Activated CD4-positive, alpha-beta memory T cell treated with anti-CD3 and anti-CD28 coated beads for 36 hours (primary cell): ENCODE results near the gene CBFA2T3. TPM values are rescaled to one million over a fixed set of nuclear protein-coding genes. Genes with fewer than 3 reads are reported as not detected.

Experiments used
- CTCF ChIA-PET: fragments of 350-600 bp; sonication (Branson Sonifier 250); formaldehyde crosslinking; loops from one replicate; lab custom pipeline; 2021; ENCODE audit warnings: antibody characterized with exemption, inconsistent platforms; lab: Charles Lee
- POLR2A ChIA-PET: fragments of 350-600 bp; sonication (Branson Sonifier 250); formaldehyde crosslinking; loops from one replicate; lab custom pipeline; 2021; ENCODE audit warnings: antibody characterized with exemption; lab: Charles Lee
- DNase-seq: peaks from one replicate; pipeline ENCODE4 v3.0.0-alpha.2; 2020
- H3K27ac Mint-ChIP-seq: one replicate; pipeline ENCODE4 v1.8.0; 2021; ENCODE audit warnings: mixed read lengths
- H3K27me3 Mint-ChIP-seq: one replicate; pipeline ENCODE4 v1.8.0; 2021; ENCODE audit warnings: mixed read lengths
- H3K36me3 Mint-ChIP-seq: one replicate; pipeline ENCODE4 v1.8.0; 2021; ENCODE audit warnings: mixed read lengths
- H3K4me1 Mint-ChIP-seq: one replicate; pipeline ENCODE4 v1.8.0; 2021; ENCODE audit warnings: low read depth, mixed read lengths
- H3K4me3 Mint-ChIP-seq: one replicate; pipeline ENCODE4 v1.8.0; 2021; ENCODE audit warnings: mild to moderate bottlenecking, mixed read lengths
- H3K9me3 Mint-ChIP-seq: one replicate; pipeline ENCODE4 v1.8.0; 2021; ENCODE audit warnings: mixed read lengths
- intact Hi-C: fragments of 100-400 bp; cut with micrococcal nuclease; formaldehyde crosslinking; loops from one replicate; pipeline ENCODE4 v1.15.1; 2023
- total RNA-seq, 2 experiments: library from RNA; stranded (reverse); gene quantifications; one replicate each; pipeline ENCODE4 v1.2.3, GENCODE V29; 2021

Gene CBFA2T3
- total RNA-seq, 2 experiments from 2014 or later: 0.12 TPM; not detected in 1

DNA sequence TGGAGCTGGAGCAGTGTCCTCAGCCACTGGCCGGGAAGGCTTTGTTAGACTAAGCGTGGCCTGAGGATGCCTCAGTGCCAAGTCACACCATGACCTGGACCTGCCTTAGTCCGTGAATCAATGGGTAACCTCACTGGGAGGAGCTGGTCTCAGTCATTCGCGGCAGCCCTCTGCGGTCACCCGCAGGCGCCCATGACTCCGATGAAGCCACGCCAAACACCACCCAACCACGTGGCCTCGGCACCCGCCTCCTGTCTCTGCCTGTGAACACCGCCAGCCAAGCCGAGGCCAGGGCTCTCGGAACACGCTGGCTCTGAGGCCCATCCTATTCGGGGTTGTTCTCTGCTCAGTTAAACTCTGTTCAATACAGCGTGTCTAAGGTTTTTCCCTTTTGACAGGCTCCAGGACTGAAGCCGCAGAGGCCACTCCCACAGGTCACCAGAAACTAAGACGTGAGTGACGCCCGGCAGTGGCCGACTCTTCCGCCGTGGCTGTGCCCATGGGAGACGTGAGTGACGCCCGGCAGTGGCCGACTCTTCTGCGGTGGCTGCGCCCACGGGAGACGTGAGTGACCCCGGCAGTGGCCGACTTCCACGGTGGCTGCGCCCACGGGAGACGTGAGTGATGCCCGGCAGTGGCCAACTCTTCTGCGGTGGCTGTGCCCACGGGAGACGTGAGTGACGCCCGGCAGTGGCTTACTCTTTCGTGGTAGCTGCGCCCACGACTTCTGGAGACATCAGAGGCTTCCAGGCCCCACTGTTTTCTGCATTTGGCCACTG lies 93.7 kb downstream of the CBFA2T3 start:
- no peak for DNase-seq
- Mint-ChIP-seq H3K36me3 (no peaks in the 10 kb centered on the region), H3K4me1 (no peaks in the 10 kb centered on the region), H3K4me3 (no peak overlapping the region), H3K27ac (no peak overlapping the region), H3K9me3 (no peaks in the 10 kb centered on the region), H3K27me3 (no peaks in the 10 kb centered on the region)
- intact Hi-C loops: no loop called here
- CTCF ChIA-PET: no interaction called here
- POLR2A ChIA-PET: no interaction called here

DNA sequence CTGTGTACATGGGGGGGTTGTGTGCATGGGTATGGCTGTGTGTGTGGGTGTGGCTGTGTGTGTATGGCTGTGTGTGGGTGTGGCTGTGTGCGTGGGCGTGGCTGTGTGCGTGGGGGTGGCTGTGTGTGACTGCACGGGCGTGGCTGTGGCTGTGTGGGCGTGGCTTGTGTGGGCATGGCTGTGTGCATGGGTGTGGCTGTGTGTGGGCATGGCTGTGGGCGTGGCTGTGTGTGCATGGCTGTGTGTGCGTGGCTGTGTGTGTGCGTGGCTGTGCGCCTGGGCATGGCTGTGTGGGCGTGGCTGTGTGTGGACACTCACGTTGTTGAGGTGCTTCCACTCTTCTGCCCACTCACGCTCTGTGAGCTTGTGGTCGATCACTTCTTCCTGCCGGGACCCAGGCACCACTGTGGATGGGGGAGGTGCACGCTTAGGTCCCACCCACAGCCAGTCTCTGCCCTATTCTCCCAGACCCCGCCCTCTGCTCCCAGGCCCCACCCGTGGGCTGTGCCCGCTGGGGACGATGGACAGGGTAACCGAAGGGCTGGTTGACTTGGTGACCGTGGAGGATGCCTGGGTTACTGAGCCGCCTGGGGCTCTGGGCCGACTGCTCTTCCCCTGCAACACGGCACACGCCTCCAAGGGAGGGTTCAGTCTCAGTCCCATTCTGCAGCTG lies 94.5 kb downstream of the CBFA2T3 start:
- ChIA-PET CTCF (no interaction called here), POLR2A (no interaction called here)
- Mint-ChIP-seq H3K4me1 (no peaks in the 10 kb centered on the region), H3K36me3 (no peaks in the 10 kb centered on the region), H3K27ac (no peak overlapping the region), H3K9me3 (no peaks in the 10 kb centered on the region), H3K27me3 (no peaks in the 10 kb centered on the region), H3K4me3 (no peak overlapping the region)
- no peak for DNase-seq
- intact Hi-C loops: no loop called here

DNA sequence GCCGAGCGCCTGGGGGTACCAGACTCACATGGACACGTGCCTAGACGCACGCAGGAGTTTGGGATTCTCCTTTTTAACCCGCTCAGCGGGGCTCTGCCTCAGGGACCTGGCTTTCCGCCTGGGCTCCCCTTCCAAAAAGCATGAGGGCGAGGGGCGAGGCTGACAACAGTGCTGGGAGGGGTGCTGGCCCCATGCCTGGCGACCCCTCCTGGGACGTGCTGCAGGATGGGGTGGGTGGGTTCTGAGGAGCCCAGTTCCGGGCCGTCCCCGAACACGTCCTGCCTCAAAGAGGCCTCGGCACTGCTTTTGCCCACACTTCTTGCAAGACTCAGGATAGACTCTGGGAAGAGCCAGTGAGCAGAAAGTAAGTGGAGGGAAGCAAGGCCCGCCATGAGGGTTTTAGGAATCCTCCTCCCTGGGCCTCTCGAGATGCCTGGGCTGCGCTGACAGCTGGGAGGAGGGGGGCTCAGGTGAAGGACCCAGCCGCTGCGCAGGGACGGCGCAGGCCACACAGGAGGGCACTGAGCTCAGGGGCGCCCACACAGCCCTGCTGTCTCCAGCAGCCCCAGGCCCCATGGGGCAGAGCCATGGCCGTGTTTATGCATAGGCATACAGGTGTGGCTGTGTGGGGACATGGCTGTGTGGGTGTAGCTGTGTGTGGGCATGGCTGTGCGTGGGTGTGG lies 95.2 kb downstream of the CBFA2T3 start:
- Mint-ChIP-seq H3K9me3 (no peaks in the 10 kb centered on the region), H3K4me3 (no peak overlapping the region), H3K4me1 (no peaks in the 10 kb centered on the region), H3K27ac (no peak overlapping the region), H3K27me3 (no peaks in the 10 kb centered on the region), H3K36me3 (no peaks in the 10 kb centered on the region)
- intact Hi-C loops: no loop called here
- ChIA-PET CTCF (no interaction called here), POLR2A (no interaction called here)
- DNase-seq: no peak

DNA sequence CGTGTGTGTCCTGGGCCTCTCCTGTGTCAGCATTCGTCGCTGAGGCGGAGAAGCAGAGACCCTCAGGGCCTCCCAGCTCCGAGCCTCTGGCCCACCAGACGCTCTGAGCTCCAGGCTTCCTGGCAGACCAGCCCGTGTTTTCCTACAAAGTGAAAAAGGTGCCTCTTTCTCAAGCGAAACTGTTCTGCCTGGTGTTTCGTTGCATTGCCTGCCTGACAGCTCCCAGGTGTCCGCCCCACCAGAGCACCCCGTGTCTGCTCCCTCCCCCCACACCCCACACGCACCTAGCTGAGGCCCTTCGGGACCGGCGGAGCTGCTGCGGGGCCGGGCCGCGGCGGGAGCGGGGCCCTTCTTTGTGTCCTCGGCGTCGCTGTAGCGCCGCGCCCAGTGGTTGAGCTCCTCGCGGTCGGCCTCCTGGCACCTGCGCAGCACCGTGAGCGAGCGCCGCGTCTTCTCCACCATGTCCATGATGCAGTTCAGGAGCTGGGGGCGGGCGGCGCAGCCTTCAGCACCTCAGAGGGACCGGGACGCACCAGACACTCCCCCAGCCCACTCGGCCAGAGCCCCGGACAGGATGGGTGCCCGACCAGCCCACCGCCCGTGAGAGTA lies 95.9 kb downstream of the CBFA2T3 start:
- H3K4me3 Mint-ChIP-seq: no peak overlapping the region
- CTCF ChIA-PET: no interaction called here
- H3K4me1 Mint-ChIP-seq: no peaks in the 10 kb centered on the region
- POLR2A ChIA-PET: no interaction called here
- H3K27ac Mint-ChIP-seq: no peak overlapping the region
- no peak for DNase-seq
- H3K9me3 Mint-ChIP-seq: no peaks in the 10 kb centered on the region
- intact Hi-C loops: no loop called here
- H3K36me3 Mint-ChIP-seq: no peaks in the 10 kb centered on the region
- H3K27me3 Mint-ChIP-seq: no peaks in the 10 kb centered on the region

DNA sequence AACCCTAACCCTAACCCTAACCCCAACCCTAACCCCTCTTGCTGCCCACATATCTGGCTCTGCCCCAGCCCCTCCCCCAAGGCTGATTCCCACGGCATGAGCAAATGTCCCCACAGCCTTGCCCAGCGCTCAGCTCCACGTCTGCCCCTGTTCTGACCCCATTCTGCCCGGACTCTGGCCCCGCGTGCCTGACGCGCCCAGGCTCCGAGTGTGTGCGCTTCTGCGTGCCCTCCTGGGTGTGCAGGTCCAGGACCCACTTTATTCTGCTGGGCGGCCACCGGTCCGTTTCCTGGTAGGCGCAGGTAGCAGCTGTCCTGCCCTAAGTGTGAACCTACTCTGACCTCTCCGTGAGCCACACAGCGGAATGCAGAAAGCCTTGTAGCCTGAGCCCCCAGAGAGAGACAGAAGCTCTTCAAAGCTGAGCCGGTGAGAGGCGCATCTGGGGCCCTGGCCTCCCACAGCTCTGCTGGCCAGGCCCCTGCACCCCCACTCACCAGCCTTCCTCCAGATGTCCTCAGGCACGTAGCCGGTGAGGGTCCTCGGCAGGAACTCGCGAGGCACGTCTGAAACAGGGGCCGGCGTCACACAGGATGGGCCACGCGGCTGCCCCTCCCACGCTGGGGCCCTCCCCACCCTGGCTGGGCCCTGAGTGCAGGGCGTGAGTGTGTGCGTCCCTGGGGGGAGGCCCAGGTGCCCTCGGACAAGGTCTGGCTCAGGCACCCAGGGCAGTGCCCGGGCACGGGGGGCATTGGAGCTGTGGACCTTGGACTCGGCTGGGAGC lies 96.6 kb downstream of the CBFA2T3 start:
- CTCF ChIA-PET: no interaction called here
- DNase-seq: no peak
- Mint-ChIP-seq H3K9me3 (no peaks in the 10 kb centered on the region), H3K4me1 (no peaks in the 10 kb centered on the region), H3K4me3 (no peak overlapping the region), H3K36me3 (no peaks in the 10 kb centered on the region), H3K27ac (no peak overlapping the region), H3K27me3 (peaks cover 1% of the 10 kb centered on the region)
- intact Hi-C loops: no loop called here
- POLR2A ChIA-PET: no interaction called here

DNA sequence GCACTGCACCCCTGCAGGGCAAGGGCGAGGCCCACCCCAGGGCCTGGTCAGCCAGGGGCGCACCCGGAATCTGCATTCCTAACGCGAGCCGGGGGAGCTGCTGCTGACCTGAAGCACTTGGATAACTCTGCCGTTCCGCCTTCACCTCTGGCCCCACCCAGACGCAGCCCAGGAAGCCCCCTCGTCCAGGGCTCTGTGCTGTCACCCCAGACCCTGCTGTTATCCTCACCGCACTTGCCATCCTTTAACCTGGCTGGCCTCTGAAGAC lies 97.3 kb downstream of the CBFA2T3 start:
- intact Hi-C loops: no loop called here
- ChIA-PET POLR2A (no interaction called here), CTCF (no interaction called here)
- H3K27me3 Mint-ChIP-seq: peaks cover 1% of the 10 kb centered on the region
- H3K36me3 Mint-ChIP-seq: no peaks in the 10 kb centered on the region
- H3K27ac Mint-ChIP-seq: no peak overlapping the region
- no peaks in the 10 kb centered on the region for H3K4me1 Mint-ChIP-seq
- DNase-seq: no peak
- H3K9me3 Mint-ChIP-seq: no peaks in the 10 kb centered on the region
- no peak overlapping the region for H3K4me3 Mint-ChIP-seq

DNA sequence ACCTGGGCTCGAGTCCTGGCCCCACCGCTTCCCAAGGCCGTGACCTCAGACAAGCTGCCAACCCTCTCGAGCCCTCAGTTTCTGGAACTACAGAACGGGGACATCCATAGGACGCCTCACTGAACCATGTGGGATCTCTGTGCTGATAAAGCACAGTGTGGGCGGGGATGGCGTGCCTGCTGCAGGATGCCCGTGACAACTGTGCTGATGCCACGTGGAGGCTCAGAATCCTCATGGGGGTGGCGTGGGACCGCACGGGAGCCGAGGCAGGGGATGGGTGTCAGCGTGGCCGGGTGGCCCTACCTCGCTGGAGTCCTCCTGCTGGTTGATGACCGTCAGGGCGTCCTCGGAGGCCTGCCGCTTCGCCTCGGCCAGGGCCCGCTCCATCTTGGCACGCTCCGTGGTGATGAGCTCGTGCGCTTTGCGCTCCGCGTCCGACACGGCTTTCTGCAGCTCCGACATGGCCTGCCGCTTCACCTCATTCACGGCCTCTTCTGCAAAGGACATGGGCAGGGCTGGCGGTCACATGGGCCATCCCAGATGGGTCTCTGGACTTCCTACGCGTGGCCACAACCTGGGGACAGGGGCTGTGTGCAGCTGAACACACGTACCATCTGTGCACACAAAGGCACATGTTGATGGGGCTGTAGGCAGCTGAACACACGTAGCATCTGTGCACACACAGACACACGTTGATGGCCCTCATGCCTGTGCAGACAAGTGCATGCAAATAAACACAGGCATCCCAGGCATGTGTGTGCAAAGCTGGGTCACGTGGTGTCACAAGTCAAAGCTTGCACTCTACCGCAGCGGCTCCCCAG lies 97.8 kb downstream of the CBFA2T3 start:
- ChIA-PET CTCF (no interaction called here), POLR2A (no interaction called here)
- Mint-ChIP-seq H3K27ac (no peak overlapping the region), H3K9me3 (no peaks in the 10 kb centered on the region), H3K36me3 (no peaks in the 10 kb centered on the region), H3K4me3 (no peak overlapping the region), H3K27me3 (peaks cover 1% of the 10 kb centered on the region), H3K4me1 (no peaks in the 10 kb centered on the region)
- intact Hi-C loops: no loop called here
- DNase-seq: no peak

DNA sequence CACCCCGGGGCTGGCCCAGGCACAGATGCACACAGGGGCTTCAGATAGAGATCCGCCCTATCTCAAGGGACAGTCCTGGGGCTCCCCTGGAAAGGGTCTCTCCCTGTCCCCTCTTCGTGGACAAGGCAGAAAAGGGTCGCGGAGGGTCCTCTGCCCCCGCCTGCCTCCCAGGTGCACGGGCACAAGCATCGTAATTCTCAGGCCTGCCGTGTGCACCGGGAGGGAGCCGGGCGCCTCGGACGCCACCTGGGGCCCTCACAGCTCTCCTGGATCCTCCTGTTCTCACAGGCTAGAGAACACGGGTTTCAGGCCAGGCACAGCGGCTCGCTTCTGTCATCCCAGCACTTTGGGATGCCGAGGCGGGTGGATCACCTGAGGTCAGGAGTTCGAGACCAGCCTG lies 98.7 kb downstream of the CBFA2T3 start:
- Mint-ChIP-seq H3K36me3 (no peaks in the 10 kb centered on the region), H3K27ac (no peak overlapping the region), H3K27me3 (peaks cover 1% of the 10 kb centered on the region), H3K4me3 (no peak overlapping the region), H3K4me1 (no peaks in the 10 kb centered on the region), H3K9me3 (no peaks in the 10 kb centered on the region)
- POLR2A ChIA-PET: no interaction called here
- intact Hi-C loops: no loop called here
- CTCF ChIA-PET: no interaction called here
- no peak for DNase-seq

DNA sequence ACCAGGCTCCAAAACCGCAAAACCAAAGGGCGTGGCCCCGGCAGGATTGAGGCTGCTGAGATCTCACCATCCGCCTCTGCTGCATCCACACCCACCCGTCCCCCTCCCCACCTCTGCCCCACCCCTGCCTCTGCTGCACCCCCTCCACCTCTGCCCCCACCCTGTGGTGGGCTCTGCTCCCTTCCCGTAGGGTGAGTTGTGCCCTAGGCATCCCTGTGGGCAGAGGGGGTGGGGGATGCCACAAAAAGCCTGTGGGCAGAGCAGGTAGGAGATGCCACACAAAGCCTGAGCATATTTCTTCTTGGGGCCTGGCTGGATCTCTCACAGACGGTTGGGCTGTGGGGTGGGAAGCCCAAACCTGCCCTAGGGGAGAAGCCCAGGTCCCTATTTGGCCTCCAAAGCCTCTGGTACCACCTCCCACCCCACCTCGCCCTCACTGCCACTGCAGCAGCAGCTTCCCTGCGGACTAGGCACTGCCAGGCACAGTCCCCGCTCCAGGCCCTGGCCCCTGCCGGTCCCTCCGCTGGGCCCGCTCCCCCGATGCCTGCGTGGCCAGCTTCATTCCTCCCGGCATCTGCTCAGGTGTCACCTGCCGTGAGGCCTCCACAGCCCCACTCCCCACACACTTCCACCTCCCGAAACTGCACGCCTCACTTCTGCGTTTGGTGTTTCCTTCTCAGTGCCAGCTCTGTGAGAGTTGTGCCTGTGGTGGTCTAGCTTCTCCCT lies 99.3 kb downstream of the CBFA2T3 start:
- DNase-seq: no peak
- Mint-ChIP-seq H3K27me3 (peaks cover 1% of the 10 kb centered on the region), H3K27ac (no peak overlapping the region), H3K4me3 (no peak overlapping the region), H3K4me1 (no peaks in the 10 kb centered on the region), H3K36me3 (no peaks in the 10 kb centered on the region), H3K9me3 (no peaks in the 10 kb centered on the region)
- CTCF ChIA-PET: no interaction called here
- intact Hi-C loops: no loop called here
- POLR2A ChIA-PET: no interaction called here

DNA sequence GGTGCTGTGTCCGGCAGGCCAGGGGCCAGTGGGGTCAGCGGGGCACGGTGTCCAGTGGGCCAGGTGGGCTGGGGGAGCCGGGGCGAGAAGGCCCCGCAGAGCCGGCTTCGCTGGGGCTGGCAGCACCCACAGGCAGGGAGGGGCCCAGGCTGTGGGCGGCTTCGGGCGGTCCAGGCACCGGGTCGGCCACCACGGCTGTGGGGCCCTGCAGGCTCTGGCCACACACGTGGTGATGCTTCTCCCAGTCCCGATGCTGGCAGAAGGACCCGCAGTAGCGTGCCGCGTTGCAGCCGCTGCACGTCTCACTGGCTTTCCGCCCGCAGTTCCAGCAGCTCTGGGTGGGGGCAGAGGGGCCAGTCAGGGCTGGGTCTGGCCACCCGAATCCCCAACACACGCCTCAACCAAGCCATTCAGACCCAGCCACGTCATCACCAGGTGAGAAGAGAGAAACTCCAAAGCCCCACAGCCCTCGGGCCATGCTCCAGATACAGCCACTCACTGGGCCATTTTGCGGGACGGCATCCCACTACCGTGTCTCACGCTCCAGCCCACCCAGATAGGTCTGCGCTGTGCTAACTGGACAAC lies 100.0 kb downstream of the CBFA2T3 start:
- H3K9me3 Mint-ChIP-seq: no peaks in the 10 kb centered on the region
- intact Hi-C loops: no loop called here
- POLR2A ChIA-PET: no interaction called here
- no peaks in the 10 kb centered on the region for H3K4me1 Mint-ChIP-seq
- CTCF ChIA-PET: no interaction called here
- no peak overlapping the region for H3K4me3 Mint-ChIP-seq
- DNase-seq: no peak
- H3K27ac Mint-ChIP-seq: no peak overlapping the region
- H3K36me3 Mint-ChIP-seq: no peaks in the 10 kb centered on the region
- peaks cover 1% of the 10 kb centered on the region for H3K27me3 Mint-ChIP-seq

DNA sequence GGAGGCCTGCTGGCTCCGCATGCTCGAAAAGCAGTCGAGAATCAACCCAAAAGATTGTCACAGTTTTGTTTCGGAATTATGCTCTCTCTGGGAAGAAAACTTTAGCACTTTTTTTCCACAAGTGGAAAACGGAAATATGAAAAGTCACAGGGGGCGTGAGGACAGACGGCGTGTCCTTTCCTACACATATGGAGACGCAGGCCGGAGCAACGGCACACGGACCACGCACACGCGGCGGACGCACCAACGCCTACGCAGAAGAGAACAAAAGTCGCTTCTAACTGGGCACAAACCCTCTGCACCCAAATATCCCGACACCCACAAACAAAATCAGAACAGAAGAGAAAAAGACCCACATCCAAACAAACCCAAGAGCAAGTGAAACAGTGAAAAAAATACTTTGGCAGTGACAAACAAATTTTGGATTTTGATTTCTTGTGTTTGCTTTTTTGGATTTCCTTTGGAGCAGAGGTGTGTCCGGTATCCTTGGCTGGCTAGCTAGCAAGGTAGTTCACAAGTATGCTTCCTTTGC lies 101.2 kb downstream of the CBFA2T3 start:
- DNase-seq: no peak
- POLR2A ChIA-PET: no interaction called here
- no peak overlapping the region for H3K4me3 Mint-ChIP-seq
- H3K9me3 Mint-ChIP-seq: no peaks in the 10 kb centered on the region
- CTCF ChIA-PET: no interaction called here
- no peak overlapping the region for H3K27ac Mint-ChIP-seq
- intact Hi-C loops: no loop called here
- H3K27me3 Mint-ChIP-seq: peaks cover 6% of the 10 kb centered on the region
- no peaks in the 10 kb centered on the region for H3K36me3 Mint-ChIP-seq
- peaks cover 2% of the 10 kb centered on the region for H3K4me1 Mint-ChIP-seq
